ENCODE measurements around the gene HECTD1. TPM values are rescaled to one million over a fixed set of nuclear protein-coding genes. Genes with fewer than 3 reads are reported as not detected.

HECTD1 gene
- total RNA-seq, 3 donors from 2014 or later (not counting 1 experiment from before 2014, with no cell fraction given) = 162 to 202 (median 179) TPM

DNA sequence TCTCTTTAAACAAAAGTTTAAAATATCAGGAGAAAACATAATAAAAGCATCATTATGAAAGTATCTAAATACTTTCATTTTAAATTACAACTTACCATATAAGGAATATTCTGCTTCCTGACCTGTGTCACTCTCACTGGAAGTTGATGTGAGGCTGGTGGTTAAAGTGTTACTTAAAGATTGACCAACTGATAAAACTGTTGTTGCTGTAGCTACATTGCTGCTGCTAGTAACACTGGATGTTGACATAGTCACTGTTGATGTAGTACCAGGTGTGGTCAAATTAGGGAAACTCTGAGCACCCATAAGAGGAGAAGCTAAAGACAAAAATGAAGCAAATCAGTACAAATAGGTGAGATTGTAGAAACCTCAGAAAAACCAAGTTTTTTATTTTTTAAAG is 79.9 kb downstream of the HECTD1 start:
- peak overlapping the region; percentile 74 for H3K27ac ChIP-seq (ENCODE audit: low read length)
- Mint-ChIP-seq H3K27ac (peak overlapping the region; percentile 79 to 86), H3K9me3 (no peaks in the 10 kb centered on the region), H3K4me1 (peaks cover 29 to 31% of the 10 kb centered on the region in 2 donors), H3K27me3 (ENCODE audit: low read depth in 2 of 2) (peaks cover 0 to 2% of the 10 kb centered on the region in 2 donors), H3K36me3 (peaks cover 32% of the 10 kb centered on the region), H3K4me3 (peak overlapping the region; percentile 66)
- H3K4me3 ChIP-seq (ENCODE audit: low read length) = no peak overlapping the region
- H3K36me3 ChIP-seq (ENCODE audit: control insufficient read depth, insufficient read depth, low read length) = peaks cover 44% of the 10 kb centered on the region
- TF ChIP-seq, protein P1, sequence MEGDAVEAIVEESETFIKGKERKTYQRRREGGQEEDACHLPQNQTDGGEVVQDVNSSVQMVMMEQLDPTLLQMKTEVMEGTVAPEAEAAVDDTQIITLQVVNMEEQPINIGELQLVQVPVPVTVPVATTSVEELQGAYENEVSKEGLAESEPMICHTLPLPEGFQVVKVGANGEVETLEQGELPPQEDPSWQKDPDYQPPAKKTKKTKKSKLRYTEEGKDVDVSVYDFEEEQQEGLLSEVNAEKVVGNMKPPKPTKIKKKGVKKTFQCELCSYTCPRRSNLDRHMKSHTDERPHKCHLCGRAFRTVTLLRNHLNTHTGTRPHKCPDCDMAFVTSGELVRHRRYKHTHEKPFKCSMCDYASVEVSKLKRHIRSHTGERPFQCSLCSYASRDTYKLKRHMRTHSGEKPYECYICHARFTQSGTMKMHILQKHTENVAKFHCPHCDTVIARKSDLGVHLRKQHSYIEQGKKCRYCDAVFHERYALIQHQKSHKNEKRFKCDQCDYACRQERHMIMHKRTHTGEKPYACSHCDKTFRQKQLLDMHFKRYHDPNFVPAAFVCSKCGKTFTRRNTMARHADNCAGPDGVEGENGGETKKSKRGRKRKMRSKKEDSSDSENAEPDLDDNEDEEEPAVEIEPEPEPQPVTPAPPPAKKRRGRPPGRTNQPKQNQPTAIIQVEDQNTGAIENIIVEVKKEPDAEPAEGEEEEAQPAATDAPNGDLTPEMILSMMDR (IDR thresholded peaks at IDR 0.05) = no peak
- H3K4me1 ChIP-seq (ENCODE audit: control insufficient read depth, insufficient read depth, low read length) = peaks cover 31% of the 10 kb centered on the region
- H3K9me3 ChIP-seq (ENCODE audit: control insufficient read depth, insufficient read depth, low read length) = no peaks in the 10 kb centered on the region
- no peaks in the 10 kb centered on the region for H3K27me3 ChIP-seq (ENCODE audit: control insufficient read depth, insufficient read depth, low read length)
- intact Hi-C loops (cut with micrococcal nuclease) = loop anchor here (1.0 to 2.0 kb wide), 3 partner anchors 81 to 229 kb away; partner anchors contain the start of gene STRN3
- DNase-seq = peak in 1 of 2 donors; percentile 88
- peak; percentile 90 to 96 (median 93) for ATAC-seq

DNA sequence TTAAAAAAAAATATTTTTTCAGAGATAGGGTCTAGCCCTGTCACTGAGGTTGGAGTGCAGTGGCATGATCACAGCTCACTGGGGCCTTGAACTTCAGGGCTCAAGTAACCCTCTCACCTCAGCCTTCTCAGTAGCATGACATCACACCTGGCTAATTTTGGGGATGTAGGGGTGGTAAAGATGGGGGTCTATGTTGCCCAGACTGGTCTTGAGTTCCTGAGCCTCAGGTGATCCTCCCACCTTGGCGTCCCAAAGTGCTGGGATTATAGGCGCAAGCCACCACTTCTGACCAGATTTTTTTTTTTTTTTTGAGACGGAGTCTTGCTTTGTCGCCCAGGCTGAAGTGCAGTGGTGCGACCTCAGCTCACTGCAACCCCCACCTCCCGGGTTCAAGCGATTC is 80.9 kb downstream of the HECTD1 start:
- WGBS (ENCODE audit: insufficient coverage) = 94% methylated on average over 7 of the region's 7 CpGs
- H3K36me3 Mint-ChIP-seq = peaks cover 34% of the 10 kb centered on the region
- peaks cover 31% of the 10 kb centered on the region for H3K4me1 ChIP-seq (ENCODE audit: control insufficient read depth, insufficient read depth, low read length)
- no peak overlapping the region for H3K27ac ChIP-seq (ENCODE audit: low read length)
- H3K4me3 ChIP-seq (ENCODE audit: low read length) = no peak overlapping the region
- peaks cover 0 to 2% of the 10 kb centered on the region in 2 donors for H3K27me3 Mint-ChIP-seq (ENCODE audit: low read depth in 2 of 2)
- peaks cover 29 to 31% of the 10 kb centered on the region in 2 donors for H3K4me1 Mint-ChIP-seq
- DNase-seq = peak in 1 of 2 donors; percentile 7
- H3K9me3 ChIP-seq (ENCODE audit: control insufficient read depth, insufficient read depth, low read length) = no peaks in the 10 kb centered on the region
- ATAC-seq = no peak
- no peaks in the 10 kb centered on the region for H3K9me3 Mint-ChIP-seq
- no peaks in the 10 kb centered on the region for H3K27me3 ChIP-seq (ENCODE audit: control insufficient read depth, insufficient read depth, low read length)
- intact Hi-C loops (cut with micrococcal nuclease) = loop anchor here (1.0 kb wide), 2 partner anchors 82 to 100 kb away; partner anchors contain the start of gene STRN3
- H3K36me3 ChIP-seq (ENCODE audit: control insufficient read depth, insufficient read depth, low read length) = peaks cover 47% of the 10 kb centered on the region
- TF ChIP-seq, protein P1 (IDR thresholded peaks at IDR 0.05) = no peak
- H3K27ac Mint-ChIP-seq = peak overlapping the region in 1 of 2 donors; percentile 9
- no peak overlapping the region for H3K4me3 Mint-ChIP-seq

DNA sequence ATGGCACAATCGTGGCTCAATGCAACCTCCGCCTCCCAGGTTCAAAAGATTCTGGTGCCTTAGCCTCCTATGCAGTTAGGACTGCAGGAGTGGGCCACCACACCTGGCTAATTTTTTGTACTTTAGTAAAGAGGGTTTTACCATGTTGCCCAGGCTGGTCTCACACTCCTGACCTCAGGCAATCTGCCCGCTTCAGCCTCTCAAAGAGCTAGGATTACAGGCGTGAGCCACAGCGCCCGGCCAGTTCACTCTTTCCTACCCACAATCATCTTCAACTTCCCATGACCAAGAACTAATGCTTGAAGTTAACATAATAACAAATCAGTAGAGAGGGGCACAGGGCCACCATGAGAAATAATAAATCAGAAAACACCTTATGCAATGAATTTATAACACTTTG is 82.4 kb downstream of the HECTD1 start:
- no peak overlapping the region for H3K4me3 ChIP-seq (ENCODE audit: low read length)
- H3K4me1 ChIP-seq (ENCODE audit: control insufficient read depth, insufficient read depth, low read length) = peaks cover 31% of the 10 kb centered on the region
- H3K27me3 ChIP-seq (ENCODE audit: control insufficient read depth, insufficient read depth, low read length) = no peaks in the 10 kb centered on the region
- Mint-ChIP-seq H3K9me3 (no peaks in the 10 kb centered on the region), H3K36me3 (peaks cover 24% of the 10 kb centered on the region), H3K4me1 (peaks cover 29 to 31% of the 10 kb centered on the region in 2 donors), H3K4me3 (peak overlapping the region; percentile 21), H3K27ac (peak overlapping the region in 1 of 2 donors; percentile 53), H3K27me3 (ENCODE audit: low read depth in 2 of 2) (peaks cover 0 to 2% of the 10 kb centered on the region in 2 donors)
- DNase-seq (no peak), ATAC-seq (no peak)
- 64% methylated on average over 6 of the region's 6 CpGs for WGBS (ENCODE audit: insufficient coverage)
- TF ChIP-seq, protein P1 (IDR thresholded peaks at IDR 0.05) = no peak
- peaks cover 51% of the 10 kb centered on the region for H3K36me3 ChIP-seq (ENCODE audit: control insufficient read depth, insufficient read depth, low read length)
- intact Hi-C loops (cut with micrococcal nuclease) = no loop called here
- H3K27ac ChIP-seq (ENCODE audit: low read length) = no peak overlapping the region
- H3K9me3 ChIP-seq (ENCODE audit: control insufficient read depth, insufficient read depth, low read length) = no peaks in the 10 kb centered on the region

DNA sequence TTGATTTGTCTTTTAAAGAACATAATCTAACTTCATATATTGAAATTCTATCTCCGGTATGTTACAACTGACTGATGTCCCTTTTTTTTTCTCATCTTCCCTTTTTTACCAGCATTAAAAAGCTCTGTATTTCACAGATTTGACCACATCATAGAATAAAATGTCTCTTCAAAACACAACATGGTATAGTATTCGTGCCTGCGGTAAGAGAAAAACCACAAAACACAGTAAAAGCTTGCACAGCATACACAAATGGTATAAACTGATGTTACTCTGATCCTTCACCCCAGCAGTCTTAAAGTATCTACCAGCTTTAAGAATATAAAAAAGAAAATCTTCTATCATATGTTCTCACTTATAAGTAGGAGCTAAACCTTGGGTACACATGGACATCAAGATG is 83.4 kb downstream of the HECTD1 start:
- Histone ChIP-seq H3K27ac (ENCODE audit: low read length) (no peak overlapping the region), H3K9me3 (ENCODE audit: control insufficient read depth, insufficient read depth, low read length) (no peaks in the 10 kb centered on the region), H3K4me3 (ENCODE audit: low read length) (no peak overlapping the region), H3K36me3 (ENCODE audit: control insufficient read depth, insufficient read depth, low read length) (peaks cover 53% of the 10 kb centered on the region), H3K27me3 (ENCODE audit: control insufficient read depth, insufficient read depth, low read length) (no peaks in the 10 kb centered on the region), H3K4me1 (ENCODE audit: control insufficient read depth, insufficient read depth, low read length) (peaks cover 31% of the 10 kb centered on the region)
- TF ChIP-seq, protein P1 (IDR thresholded peaks at IDR 0.05) = no peak
- ATAC-seq (peak; percentile 37 to 59 (median 54)), DNase-seq (peak in 1 of 2 donors; percentile 86)
- peaks cover 30% of the 10 kb centered on the region for H3K36me3 Mint-ChIP-seq
- H3K4me3 Mint-ChIP-seq = peak overlapping the region; percentile 41
- 0% methylated on average over 3 of the region's 3 CpGs for WGBS (ENCODE audit: insufficient coverage)
- peak overlapping the region; percentile 48 to 52 for H3K27ac Mint-ChIP-seq
- peaks cover 0 to 2% of the 10 kb centered on the region in 2 donors for H3K27me3 Mint-ChIP-seq (ENCODE audit: low read depth in 2 of 2)
- H3K4me1 Mint-ChIP-seq = peaks cover 28 to 30% of the 10 kb centered on the region in 2 donors
- intact Hi-C loops (cut with micrococcal nuclease) = no loop called here
- no peaks in the 10 kb centered on the region for H3K9me3 Mint-ChIP-seq
